GM03348 (cell line): ENCODE results near the gene RPS14.

Experiments
- DNase-seq: peaks from one replicate; pipeline ENCODE4 v3.0.0; 2012; ENCODE audit warnings: low spot score

RPS14 gene

DNA sequence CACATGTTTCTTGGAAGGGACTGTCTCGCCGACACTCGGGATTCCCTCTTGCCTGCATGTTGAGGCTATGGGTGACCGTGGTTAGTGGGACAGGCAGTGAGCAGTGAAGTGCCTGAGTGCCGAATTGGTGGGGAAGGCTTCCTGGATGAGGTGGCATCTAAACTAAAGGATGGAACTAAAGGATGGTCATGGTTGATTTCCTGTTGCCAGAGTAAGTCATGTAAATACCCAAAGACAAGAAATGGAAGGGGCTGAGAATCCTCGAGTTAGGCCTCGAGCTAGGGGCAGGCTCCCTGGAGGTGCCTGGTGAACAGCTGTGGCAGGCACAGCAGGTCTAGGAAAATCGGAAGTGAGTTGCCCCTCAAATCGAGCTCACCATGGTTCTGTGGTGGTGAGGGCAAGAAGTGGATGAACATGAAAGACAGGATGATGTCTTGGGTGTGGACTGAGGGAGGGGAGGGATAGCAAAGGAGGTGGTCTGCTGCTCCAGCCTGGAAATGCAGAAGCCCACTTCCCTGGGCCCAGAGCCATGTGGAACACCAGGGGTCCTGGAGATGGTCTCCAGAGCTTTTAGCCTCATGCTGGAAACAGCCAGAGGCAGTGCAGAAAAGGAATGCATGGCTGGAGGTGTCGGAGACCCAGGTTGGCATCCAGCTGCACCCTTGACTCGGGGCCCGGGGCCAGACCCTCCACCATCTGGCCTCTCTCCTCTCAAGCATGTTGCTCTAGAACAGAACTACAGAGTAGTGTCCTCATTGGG, 49.0 kb downstream of the RPS14 start:
- DNase-seq, result no peak

DNA sequence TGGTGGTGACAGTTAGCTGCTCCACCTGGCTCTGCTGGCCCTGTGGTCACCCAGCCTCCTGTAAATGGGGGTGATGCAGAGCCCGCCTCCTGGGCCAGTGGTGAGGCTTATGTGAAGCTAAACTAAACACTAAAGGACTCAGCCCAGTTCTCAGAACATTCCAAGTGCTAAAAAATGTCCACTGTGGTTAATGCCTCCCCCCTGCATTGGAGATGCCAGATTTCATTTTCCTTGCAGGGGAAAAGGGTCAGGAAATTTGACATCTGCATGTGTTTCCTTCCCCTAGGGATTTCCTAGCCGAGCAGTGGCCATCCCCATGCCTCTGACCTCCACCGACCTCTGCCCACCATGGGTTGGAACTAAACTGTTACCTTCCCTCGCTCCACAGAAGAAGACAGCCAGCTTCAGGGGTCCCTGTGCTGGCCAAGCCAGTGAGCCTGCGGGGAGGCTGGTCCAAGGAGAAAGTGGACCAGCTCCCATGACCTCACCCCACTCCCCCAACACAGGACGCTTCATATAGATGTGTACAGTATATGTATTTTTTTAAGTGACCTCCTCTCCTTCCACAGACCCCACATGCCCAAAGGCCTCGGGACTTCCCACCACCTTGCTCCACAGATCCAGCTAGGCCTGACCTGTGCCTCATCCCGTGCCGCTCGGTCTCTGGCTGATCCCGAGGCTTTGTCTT, 49.9 kb downstream of the RPS14 start:
- no peak for DNase-seq

DNA sequence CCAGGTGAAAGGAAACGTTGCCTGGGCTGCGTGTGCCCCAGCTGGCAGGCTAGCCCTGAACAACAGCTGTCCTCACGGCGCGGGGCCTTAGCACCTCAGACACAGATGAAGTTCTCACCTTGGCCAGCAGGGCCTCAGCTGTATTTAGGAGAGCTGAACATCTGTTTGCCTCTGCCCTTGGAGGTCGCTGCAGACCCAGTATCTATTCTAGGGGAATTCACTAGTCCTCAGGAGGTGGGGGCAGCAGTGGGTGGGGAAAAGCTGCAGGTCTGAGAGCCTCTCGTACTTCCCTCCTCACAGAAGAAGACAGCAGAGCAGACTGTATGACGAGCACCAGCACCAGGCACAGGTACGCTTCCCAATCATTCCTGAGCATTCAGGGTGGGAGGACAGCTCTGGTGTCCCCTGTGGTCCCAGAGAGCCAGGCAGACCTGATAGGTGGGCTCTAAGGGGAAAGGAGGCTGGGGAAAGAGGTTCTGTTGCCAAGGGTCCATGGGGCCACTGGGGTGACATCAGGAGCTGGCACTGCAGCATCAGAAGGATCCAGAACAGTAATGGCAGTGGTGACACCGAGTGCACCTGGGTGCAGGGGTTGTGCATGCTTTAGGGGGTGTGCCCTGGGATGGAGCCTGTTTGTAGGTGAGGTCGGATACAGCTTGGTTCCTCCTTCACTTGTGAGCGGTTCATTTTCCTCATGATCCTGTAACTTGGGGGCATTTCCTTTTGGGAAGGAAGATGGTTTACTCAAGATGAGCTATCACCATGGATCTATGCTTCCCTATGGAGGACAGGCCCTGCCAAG, 50.6 kb downstream of the RPS14 start:
- DNase-seq, result no peak

DNA sequence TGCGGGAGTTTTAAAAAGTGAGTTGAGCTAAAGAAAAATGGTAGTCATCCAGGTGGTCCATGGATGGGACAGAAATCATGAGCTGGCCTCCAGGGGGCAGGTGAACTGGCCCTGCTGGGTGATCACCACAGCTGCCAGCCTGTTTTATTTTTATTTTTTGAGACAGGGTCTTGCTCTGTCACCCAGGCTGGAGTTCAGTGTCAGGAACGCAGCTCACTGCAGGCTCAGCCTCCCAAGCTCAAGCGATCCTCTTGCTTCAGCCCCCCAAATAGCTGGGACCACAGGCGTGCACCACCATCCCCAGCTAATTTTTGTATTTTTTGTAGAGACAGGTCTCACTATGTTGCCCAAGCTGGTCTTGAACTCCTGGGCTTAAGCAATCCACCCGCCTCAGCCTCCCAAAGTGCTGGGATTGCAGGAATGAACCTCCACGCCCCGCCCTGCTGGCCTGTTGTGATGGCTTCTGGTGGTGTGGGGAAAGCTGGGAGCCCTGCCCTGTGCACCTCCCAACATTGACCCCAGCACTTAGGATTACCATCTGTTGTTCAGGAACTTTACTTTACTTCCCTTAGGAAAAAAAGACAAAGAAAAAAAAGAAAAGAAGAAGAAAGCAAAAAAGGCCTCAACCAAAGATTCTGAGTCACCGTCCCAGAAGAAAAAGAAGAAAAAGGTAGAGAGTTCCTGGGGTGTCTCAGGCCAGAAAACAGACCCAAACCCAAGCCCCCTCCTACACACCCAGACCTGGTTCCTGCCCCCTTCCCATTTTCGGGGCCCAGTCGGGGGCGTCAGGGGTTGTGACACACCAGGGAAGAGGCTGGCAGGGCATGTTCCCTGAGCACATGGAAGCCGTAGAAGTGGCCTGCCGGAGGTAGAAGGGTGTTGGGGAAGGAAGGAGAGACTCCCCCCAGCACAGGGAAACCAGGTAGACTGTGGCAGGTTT, 51.5 kb downstream of the RPS14 start:
- no peak for DNase-seq

DNA sequence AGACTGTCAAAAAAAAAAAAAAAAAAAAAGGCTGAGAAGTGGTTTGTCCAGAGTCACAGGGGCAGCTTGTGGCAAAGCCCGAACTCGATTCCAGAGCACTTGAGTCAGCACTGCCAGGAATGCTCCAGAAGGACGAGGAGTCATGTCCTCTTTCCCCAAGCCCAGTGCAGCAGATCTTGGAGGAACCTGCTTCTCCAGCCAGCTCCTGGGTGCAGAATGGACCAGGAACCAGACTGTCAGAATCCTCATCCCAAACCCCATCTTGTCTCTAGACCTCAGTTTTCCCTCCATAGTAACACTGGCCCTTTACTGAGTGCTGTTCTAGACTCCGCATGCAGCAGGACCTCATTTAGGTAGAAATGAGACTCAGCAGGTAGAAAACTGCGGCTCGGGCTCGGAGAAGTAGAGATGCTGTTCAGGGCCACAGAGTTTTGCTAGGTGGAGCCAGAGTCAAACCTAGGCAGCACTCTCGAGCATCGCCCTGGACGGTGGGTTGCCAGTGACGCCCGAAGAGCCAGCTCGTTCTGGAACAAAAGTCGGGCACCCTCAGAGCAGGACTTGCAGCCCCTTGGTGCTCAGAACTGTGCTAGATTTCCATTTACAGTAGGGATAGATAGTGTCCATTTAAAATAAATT, 52.3 kb downstream of the RPS14 start:
- DNase-seq, result peak; percentile 56

DNA sequence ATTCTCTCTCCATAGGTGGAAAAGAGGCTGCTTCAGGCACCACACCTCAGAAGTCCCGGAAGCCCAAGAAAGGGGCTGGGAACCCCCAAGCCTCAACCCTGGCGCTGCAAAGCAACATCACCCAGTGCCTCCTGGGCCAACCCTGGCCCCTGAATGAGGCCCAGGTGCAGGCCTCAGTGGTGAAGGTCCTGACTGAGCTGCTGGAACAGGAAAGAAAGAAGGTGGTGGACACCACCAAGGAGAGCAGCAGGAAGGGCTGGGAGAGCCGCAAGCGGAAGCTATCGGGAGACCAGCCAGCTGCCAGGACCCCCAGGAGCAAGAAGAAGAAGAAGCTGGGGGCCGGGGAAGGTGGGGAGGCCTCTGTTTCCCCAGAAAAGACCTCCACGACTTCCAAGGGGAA, 53.3 kb downstream of the RPS14 start:
- DNase-seq, result no peak

DNA sequence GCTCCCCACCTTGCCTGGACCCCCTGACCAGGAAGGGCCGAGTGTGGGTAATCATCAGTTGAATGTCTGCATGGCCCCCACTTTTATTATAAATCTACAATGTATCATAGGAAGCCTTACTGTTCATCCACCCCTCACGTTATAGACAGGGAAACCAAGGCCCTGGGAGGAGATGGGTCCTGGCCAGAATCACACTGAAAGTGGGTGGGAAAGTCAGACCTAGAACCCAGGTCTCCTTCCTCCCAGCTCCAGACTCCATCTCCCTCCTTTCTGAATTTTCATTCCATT, 53.9 kb downstream of the RPS14 start:
- DNase-seq, result no peak

DNA sequence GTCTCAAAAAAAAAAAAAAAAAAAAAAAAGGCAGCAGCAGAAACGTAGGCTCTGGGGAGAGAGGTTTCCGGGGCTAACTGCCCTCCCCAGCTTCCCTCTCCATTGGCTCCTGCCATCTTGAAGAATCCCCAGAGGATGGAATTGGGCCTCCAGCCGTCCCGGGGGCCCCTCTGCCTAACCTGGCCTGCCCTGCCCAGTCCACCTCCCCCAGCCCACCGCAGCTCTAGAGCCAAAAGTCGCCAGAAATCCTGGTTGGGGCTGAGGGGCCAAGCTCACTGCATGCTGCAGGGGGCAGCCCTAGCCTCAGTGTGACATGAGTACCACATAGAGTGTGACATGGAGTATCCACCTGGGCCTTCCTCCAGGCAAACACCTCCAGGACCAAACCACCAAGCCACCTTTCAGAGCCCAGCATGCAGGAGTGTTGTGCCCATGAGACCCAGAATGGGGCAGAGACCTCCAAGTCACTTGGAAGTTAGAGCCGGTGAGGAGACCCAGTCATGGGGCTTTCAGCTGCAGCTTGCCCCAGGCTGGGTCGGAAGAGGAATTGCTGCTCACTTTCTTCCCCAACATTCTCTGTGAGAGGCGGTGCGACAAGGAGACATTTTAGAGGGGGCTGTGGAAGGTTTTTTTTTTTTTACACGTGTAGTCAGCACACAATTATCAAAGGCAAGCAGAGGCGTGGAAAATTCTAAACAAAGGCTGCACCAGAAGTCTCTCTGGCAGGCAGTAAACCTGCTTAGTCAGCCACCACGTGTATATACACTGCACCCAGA, 54.4 kb downstream of the RPS14 start:
- DNase-seq, result no peak

DNA sequence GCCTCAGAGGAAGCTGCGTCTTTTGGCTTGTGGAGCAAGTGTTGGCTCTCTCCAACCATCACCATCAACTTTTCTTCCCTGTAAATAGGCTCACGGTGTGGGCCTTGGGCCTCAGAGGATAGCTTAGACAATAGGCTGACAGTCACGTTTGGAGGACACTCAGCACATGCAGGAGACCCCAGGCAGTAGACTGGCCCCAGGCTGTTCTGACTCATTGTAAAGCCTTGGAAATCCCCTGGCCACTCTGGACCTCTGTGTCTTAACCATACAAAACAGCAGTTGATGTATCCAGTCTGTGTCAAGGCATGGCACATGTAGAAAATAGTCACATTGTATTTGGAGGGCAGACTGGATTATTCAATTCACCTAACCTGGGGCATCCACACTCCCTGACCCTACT, 55.4 kb downstream of the RPS14 start:
- no peak for DNase-seq

DNA sequence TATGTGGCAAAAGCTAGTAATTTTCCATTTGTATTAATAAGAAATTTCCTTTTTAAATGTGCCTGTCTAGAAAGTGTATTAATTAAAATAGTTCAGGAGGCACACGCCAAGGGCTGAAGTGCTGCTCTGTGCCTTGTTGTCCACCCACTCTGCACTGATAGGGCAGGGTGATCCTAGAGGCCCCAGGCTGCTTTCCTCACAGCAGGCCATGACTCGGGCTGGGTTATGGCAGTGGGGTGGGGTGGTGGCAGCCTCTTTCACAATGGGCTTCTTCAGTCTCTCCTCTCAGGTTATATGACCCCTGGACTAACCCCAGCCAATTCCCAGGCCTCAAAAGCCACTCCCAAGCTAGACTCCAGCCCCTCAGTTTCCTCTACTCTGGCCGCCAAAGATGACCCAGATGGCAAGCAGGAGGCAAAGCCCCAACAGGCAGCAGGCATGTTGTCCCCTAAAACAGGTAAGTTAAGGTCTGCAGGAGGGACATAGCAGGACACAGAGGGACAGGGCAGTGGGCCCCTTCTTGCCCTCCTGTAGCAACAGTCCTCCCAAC, 56.4 kb downstream of the RPS14 start:
- DNase-seq, result no peak

DNA sequence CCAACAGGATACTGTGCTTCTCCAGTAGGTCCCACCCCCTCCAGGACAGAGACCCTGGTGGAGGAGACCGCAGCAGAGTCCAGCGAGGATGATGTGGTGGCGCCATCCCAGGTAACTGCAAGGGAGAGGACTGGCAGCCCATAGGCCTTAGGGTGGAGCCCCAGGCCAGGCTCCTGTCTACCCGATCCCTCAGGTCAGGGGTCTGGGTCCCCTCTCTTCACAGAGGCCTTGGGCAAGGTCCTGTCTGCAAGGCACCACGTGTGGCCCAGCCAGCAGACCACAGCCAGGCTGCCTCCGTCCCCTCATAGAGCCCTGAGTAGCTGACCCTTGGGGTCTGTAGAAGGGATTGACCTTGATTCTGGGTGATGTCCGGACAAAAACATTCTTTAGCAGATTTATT, 56.9 kb downstream of the RPS14 start:
- no peak for DNase-seq
